Measurements from ENCODE around the gene CCSER2. TPM values are rescaled to one million over a fixed set of nuclear protein-coding genes. Genes with fewer than 3 reads are reported as not detected.

Gene CCSER2
- polyA plus RNA-seq, 2 of the 4 experiments (the other 2 are of a cell fraction) = 9.2 to 28.2 TPM

DNA sequence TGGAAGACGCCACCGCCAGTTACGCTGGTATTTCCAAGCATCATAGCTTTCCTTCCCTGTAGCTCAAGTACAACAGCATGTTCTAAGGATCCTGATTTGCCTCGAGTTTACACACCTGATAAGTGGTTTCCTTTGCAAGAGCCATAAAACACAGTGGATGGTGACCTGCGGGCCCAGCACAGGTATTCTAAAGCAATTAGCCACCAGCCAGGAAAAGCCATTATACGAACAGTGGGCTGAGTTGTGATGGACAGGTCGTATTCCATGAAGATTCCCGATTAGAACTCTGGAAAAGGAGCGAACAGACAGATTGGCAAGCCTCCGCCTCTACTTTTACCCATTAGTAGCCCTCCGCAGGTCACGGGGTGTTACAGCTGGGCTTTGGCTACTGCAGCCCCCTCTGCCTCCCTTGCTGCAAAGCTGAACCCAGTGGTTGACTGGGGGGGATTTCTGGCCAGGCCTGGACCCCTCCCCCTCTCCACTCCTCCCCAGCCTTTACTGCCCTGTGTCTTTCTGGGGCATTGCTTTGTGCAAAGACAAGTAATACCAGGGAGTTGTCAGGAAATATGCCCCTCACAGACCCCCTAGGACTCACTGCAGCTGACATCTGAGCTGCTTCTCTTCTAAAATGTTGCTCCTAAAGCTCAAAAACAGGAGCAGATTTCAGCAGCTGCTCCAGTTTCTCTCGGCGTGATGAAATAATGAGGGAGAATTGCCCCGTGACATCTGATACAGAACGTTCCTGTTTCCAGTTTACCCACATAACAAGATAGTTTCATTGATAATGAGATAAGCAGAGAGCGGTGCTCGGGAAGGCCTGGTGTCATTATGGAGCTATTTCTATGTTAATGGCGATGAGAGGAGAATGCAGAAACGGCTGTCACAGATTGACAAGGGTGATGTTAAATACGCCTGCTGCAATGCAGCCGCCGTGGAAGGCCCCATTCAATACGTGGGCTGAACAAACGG, 214.4 kb downstream of the CCSER2 start:
- WGBS (ENCODE audit: missing lambda C conversion rate) = 79% methylated on average over 25 of the region's 25 CpGs
- Histone ChIP-seq H3K4me1 (peaks cover 16% of the 10 kb centered on the region), H3K9me3 (no peaks in the 10 kb centered on the region), H3K4me3 (no peak overlapping the region), H3K27ac (no peak overlapping the region), H3K4me2 (no peak overlapping the region)
- ATAC-seq (no peak), FAIRE-seq (no peak), DNase-seq (ENCODE audit: low read depth in 1 of 2, low spot score in 1 of 2) (no peak)
- TF ChIP-seq EHMT2 (IDR thresholded peaks at IDR 0.05; ENCODE audit: low read depth) (no peak), MYC (IDR thresholded peaks at IDR 0.05; ENCODE audit: borderline replicate concordance, low read length) (no peak), HEYL (CRISPR knock-in tag; IDR thresholded peaks at IDR 0.05) (no peak), BHLHE40 (IDR thresholded peaks at IDR 0.05; ENCODE audit: low read depth, low read length) (no peak), JUN (IDR thresholded peaks at IDR 0.05) (no peak), FOXS1 (CRISPR knock-in tag; IDR thresholded peaks at IDR 0.05) (no peak), MAFK (IDR thresholded peaks at IDR 0.05; ENCODE audit: partially characterized antibody) (no peak), ESRRA (IDR thresholded peaks at IDR 0.05; ENCODE audit: borderline replicate concordance, low read length) (no peak), KDM5A (IDR thresholded peaks at IDR 0.05) (no peak), POLR2A (IDR thresholded peaks at IDR 0.05; ENCODE audit: low read length) (no peak), HOXB5 (CRISPR knock-in tag; IDR thresholded peaks at IDR 0.05) (no peak), FOSB (CRISPR knock-in tag; IDR thresholded peaks at IDR 0.05) (no peak), POLR2AphosphoS2 (conservative IDR thresholded peaks at IDR 0.05; ENCODE audit: low read length) (no peak), KDM1A (IDR thresholded peaks at IDR 0.05; ENCODE audit: low read depth) (no peak)
- TF ChIP-seq, protein P1, sequence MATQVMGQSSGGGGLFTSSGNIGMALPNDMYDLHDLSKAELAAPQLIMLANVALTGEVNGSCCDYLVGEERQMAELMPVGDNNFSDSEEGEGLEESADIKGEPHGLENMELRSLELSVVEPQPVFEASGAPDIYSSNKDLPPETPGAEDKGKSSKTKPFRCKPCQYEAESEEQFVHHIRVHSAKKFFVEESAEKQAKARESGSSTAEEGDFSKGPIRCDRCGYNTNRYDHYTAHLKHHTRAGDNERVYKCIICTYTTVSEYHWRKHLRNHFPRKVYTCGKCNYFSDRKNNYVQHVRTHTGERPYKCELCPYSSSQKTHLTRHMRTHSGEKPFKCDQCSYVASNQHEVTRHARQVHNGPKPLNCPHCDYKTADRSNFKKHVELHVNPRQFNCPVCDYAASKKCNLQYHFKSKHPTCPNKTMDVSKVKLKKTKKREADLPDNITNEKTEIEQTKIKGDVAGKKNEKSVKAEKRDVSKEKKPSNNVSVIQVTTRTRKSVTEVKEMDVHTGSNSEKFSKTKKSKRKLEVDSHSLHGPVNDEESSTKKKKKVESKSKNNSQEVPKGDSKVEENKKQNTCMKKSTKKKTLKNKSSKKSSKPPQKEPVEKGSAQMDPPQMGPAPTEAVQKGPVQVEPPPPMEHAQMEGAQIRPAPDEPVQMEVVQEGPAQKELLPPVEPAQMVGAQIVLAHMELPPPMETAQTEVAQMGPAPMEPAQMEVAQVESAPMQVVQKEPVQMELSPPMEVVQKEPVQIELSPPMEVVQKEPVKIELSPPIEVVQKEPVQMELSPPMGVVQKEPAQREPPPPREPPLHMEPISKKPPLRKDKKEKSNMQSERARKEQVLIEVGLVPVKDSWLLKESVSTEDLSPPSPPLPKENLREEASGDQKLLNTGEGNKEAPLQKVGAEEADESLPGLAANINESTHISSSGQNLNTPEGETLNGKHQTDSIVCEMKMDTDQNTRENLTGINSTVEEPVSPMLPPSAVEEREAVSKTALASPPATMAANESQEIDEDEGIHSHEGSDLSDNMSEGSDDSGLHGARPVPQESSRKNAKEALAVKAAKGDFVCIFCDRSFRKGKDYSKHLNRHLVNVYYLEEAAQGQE (IDR thresholded peaks at IDR 0.05) = no peak
- POLR2A ChIA-PET = no interaction called here
- CTCF ChIA-PET = interaction anchor here (1.4 to 12.0 kb wide), 4 partner anchors 71 to 279 kb away, joined by 4 to 341 read pairs (median 5); partner anchors contain the start of gene CCSER2

GRCh38 chr10:84543948-84544347, 215.6 kb downstream of the CCSER2 start:
- peaks cover 16% of the 10 kb centered on the region for H3K4me1 ChIP-seq
- WGBS (ENCODE audit: missing lambda C conversion rate) = 34% methylated on average over 5 of the region's 5 CpGs
- ChIA-PET POLR2A (no interaction called here), CTCF (interaction anchor here (0.8 to 12.0 kb wide), 2 partner anchors 280 to 1856 kb away, joined by 3 to 341 read pairs; no protein-coding TSS in a partner anchor)
- FAIRE-seq (no peak), DNase-seq (ENCODE audit: low read depth in 1 of 2, low spot score in 1 of 2) (peak in 1 of 2 experiments; percentile 58), ATAC-seq (peak; percentile 18 to 31; a peak in 4 of 6 replicates)
- H3K9me3 ChIP-seq = no peaks in the 10 kb centered on the region
- no peak overlapping the region for H3K27ac ChIP-seq
- H3K4me2 ChIP-seq = peak overlapping the region; percentile 24; the same call in 1 of the 3 replicates
- no peak overlapping the region for H3K4me3 ChIP-seq
- no peak for TF ChIP-seq RARB (CRISPR knock-in tag; IDR thresholded peaks at IDR 0.05)
- TF ChIP-seq FOSL2 (IDR thresholded peaks at IDR 0.05) = no peak
- peak; percentile 38 for TF ChIP-seq FOSL2 (CRISPR knock-in tag; IDR thresholded peaks at IDR 0.05)
- TF ChIP-seq, protein P2, sequence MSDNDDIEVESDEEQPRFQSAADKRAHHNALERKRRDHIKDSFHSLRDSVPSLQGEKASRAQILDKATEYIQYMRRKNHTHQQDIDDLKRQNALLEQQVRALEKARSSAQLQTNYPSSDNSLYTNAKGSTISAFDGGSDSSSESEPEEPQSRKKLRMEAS (IDR thresholded peaks at IDR 0.05) = 0 out of 2 replicates have a peak, but pooled peaks have one; percentile 20
- TF ChIP-seq EP300 (IDR thresholded peaks at IDR 0.05) = no peak
- no peak for TF ChIP-seq ZFP36 (IDR thresholded peaks at IDR 0.05; ENCODE audit: borderline replicate concordance, partially characterized antibody)
- TF ChIP-seq ZC3H11A (IDR thresholded peaks at IDR 0.05) = no peak
- TF ChIP-seq, protein P3, sequence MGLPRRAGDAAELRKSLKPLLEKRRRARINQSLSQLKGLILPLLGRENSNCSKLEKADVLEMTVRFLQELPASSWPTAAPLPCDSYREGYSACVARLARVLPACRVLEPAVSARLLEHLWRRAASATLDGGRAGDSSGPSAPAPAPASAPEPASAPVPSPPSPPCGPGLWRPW (IDR thresholded peaks at IDR 0.05) = no peak
- no peak for TF ChIP-seq ELK1 (IDR thresholded peaks at IDR 0.05; ENCODE audit: low read depth, low read length)
- TF ChIP-seq PHF8 (IDR thresholded peaks at IDR 0.05; ENCODE audit: borderline replicate concordance, low read depth) = no peak
- no peak for TF ChIP-seq KDM1A (IDR thresholded peaks at IDR 0.05; ENCODE audit: low read depth)
- TF ChIP-seq, protein P4, sequence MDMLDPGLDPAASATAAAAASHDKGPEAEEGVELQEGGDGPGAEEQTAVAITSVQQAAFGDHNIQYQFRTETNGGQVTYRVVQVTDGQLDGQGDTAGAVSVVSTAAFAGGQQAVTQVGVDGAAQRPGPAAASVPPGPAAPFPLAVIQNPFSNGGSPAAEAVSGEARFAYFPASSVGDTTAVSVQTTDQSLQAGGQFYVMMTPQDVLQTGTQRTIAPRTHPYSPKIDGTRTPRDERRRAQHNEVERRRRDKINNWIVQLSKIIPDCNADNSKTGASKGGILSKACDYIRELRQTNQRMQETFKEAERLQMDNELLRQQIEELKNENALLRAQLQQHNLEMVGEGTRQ (IDR thresholded peaks at IDR 0.05) = peak; percentile 83
- TF ChIP-seq NFE2L2 (conservative IDR thresholded peaks at IDR 0.05; ENCODE audit: low read length) = no peak
- TF ChIP-seq JUN (IDR thresholded peaks at IDR 0.05) = no peak
- TF ChIP-seq RFX5 (IDR thresholded peaks at IDR 0.05) = no peak
- TF ChIP-seq, protein P5, sequence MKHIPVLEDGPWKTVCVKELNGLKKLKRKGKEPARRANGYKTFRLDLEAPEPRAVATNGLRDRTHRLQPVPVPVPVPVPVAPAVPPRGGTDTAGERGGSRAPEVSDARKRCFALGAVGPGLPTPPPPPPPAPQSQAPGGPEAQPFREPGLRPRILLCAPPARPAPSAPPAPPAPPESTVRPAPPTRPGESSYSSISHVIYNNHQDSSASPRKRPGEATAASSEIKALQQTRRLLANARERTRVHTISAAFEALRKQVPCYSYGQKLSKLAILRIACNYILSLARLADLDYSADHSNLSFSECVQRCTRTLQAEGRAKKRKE (CRISPR knock-in tag; IDR thresholded peaks at IDR 0.05; ENCODE audit: low read depth) = no peak
- no peak for TF ChIP-seq HDAC2 (IDR thresholded peaks at IDR 0.05)
- no peak for TF ChIP-seq CHD2 (IDR thresholded peaks at IDR 0.05; ENCODE audit: low read length, partially characterized antibody)

All from A549 (cell line).